A673 (cell line): ENCODE data around the gene MET. TPM values are rescaled to one million over a fixed set of nuclear protein-coding genes. Genes with fewer than 3 reads are reported as not detected.

Experiments used
- BruUV-seq: library from RNA; stranded (reverse); fragments of 400-500 nt; replicated peaks from 2 replicates; lab custom pipeline; 2021; lab: Mats Ljungman, UMichigan
- CTCF ChIA-PET: fragments of 300-600 bp; sonication (Branson Sonifier 250); formaldehyde crosslinking; loops from one replicate; lab custom pipeline; 2022; ENCODE audit warnings: antibody characterized with exemption; lab: Charles Lee
- POLR2A ChIA-PET: fragments of 300-600 bp; sonication (Branson Sonifier 250); formaldehyde crosslinking; loops from one replicate; lab custom pipeline; 2022; ENCODE audit warnings: antibody characterized with exemption; ENCODE audit not compliant: low non-redundant PET; lab: Charles Lee
- DNase-seq: peaks from one replicate; pipeline ENCODE4 v3.0.0-alpha.2; 2015; ENCODE audit warnings: low spot score
- H3K27ac ChIP-seq: fragments of 200-600 bp; sonication (generic); 2 replicates; pipeline ENCODE4 v1.5.1; 2016; ENCODE audit warnings: mixed run types, low read depth, mild to moderate bottlenecking, mixed read lengths, antibody characterized with exemption, low read length; ENCODE audit not compliant: poor library complexity, severe bottlenecking
- H3K27me3 ChIP-seq: fragments of 200-600 bp; sonication (generic); replicated peaks from 2 replicates; pipeline ENCODE4 v1.6.1; 2017; ENCODE audit warnings: mixed run types, low read depth, mild to moderate bottlenecking, mixed read lengths, antibody characterized with exemption, low read length; ENCODE audit not compliant: insufficient read depth, poor library complexity
- H3K36me3 ChIP-seq: fragments of 200-600 bp; sonication (generic); 2 replicates; pipeline ENCODE4 v1.6.1; 2016; ENCODE audit warnings: mixed run types, mild to moderate bottlenecking, mixed read lengths, antibody characterized with exemption, low read length; ENCODE audit not compliant: insufficient read depth, poor library complexity, severe bottlenecking
- H3K4me1 ChIP-seq: fragments of 200-600 bp; sonication (generic); 2 replicates; pipeline ENCODE4 v1.6.1; 2017; ENCODE audit warnings: mixed run types, mild to moderate bottlenecking, mixed read lengths, antibody characterized with exemption, low read length; ENCODE audit not compliant: insufficient read depth, poor library complexity, severe bottlenecking
- H3K4me3 ChIP-seq: fragments of 200-600 bp; sonication (generic); 2 replicates; pipeline ENCODE4 v1.5.1; 2016; ENCODE audit warnings: low read depth, mixed run types, mild to moderate bottlenecking, mixed read lengths, low read length; ENCODE audit not compliant: poor library complexity, severe bottlenecking
- H3K9me3 ChIP-seq: fragments of 200-600 bp; sonication (generic); 2 replicates; pipeline ENCODE4 v1.6.1; 2016; ENCODE audit warnings: mixed run types, low read depth, mild to moderate bottlenecking, mixed read lengths, antibody characterized with exemption, low read length; ENCODE audit not compliant: poor library complexity, severe bottlenecking
- CTCF ChIP-seq: fragments of 300-800, 200-600 bp; sonication (generic); conservative IDR thresholded peaks from 2 replicates; pipeline ENCODE4 v1.5.1; 2017; ENCODE audit warnings: low read depth, mild to moderate bottlenecking, antibody characterized with exemption, low read length, moderate library complexity, mixed read lengths
- EZH2 ChIP-seq: fragments of 200-600 bp; sonication (generic); IDR thresholded peaks from 2 replicates; pipeline ENCODE4 v1.6.1; 2017; ENCODE audit warnings: borderline replicate concordance, low read depth, mild to moderate bottlenecking, mixed read lengths, antibody characterized with exemption, low read length; ENCODE audit not compliant: poor library complexity, severe bottlenecking
- intact Hi-C: fragments of 100-400 bp; cut with micrococcal nuclease; formaldehyde crosslinking; loops from one replicate; pipeline ENCODE4 v1.10.0; 2022; ENCODE audit not compliant: unreplicated experiment
- total RNA-seq: library from RNA; stranded (reverse); gene quantifications from 2 replicates; pipeline ENCODE4 v1.2.3, GENCODE V29; 2021

Gene MET
- total RNA-seq, 1 experiment from 2014 or later = 6.8 TPM

GRCh38 chr7:116738378-116738777 is 66.4 kb downstream of the MET start:
- no peaks in the 10 kb centered on the region for H3K27me3 ChIP-seq
- no peak overlapping the region for H3K27ac ChIP-seq
- TF ChIP-seq EZH2 = no peak
- no peak for TF ChIP-seq CTCF
- ChIA-PET POLR2A (no interaction called here), CTCF (no interaction called here)
- intact Hi-C loops = no loop called here
- no peaks in the 10 kb centered on the region for H3K9me3 ChIP-seq
- no peaks in the 10 kb centered on the region for H3K4me1 ChIP-seq
- no TSS peak for BruUV-seq
- DNase-seq = no peak
- no peak overlapping the region for H3K4me3 ChIP-seq
- H3K36me3 ChIP-seq = no peaks in the 10 kb centered on the region

GRCh38 chr7:116739307-116739706 is 67.3 kb downstream of the MET start:
- DNase-seq = no peak
- H3K4me1 ChIP-seq = no peaks in the 10 kb centered on the region
- ChIA-PET POLR2A (no interaction called here), CTCF (no interaction called here)
- H3K27ac ChIP-seq = no peak overlapping the region
- no peak for TF ChIP-seq EZH2
- TF ChIP-seq CTCF = no peak
- H3K4me3 ChIP-seq = no peak overlapping the region
- H3K27me3 ChIP-seq = no peaks in the 10 kb centered on the region
- BruUV-seq = no TSS peak
- no peaks in the 10 kb centered on the region for H3K36me3 ChIP-seq
- intact Hi-C loops = no loop called here
- H3K9me3 ChIP-seq = no peaks in the 10 kb centered on the region

GRCh38 chr7:116740231-116740630 is 68.2 kb downstream of the MET start:
- intact Hi-C loops = no loop called here
- H3K36me3 ChIP-seq = no peaks in the 10 kb centered on the region
- H3K27me3 ChIP-seq = no peaks in the 10 kb centered on the region
- ChIA-PET POLR2A (no interaction called here), CTCF (no interaction called here)
- H3K4me3 ChIP-seq = no peak overlapping the region
- no peaks in the 10 kb centered on the region for H3K9me3 ChIP-seq
- H3K4me1 ChIP-seq = no peaks in the 10 kb centered on the region
- no peak for TF ChIP-seq EZH2
- no TSS peak for BruUV-seq
- H3K27ac ChIP-seq = no peak overlapping the region
- DNase-seq = no peak

- H3K36me3 ChIP-seq = no peaks in the 10 kb centered on the region
- CTCF ChIA-PET = interaction anchor here (0.7 kb wide), 1 partner anchor 41 kb away, joined by 12 read pairs; no protein-coding TSS in a partner anchor
- no peak overlapping the region for H3K27ac ChIP-seq
- DNase-seq = no peak
- H3K9me3 ChIP-seq = no peaks in the 10 kb centered on the region
- POLR2A ChIA-PET = no interaction called here
- H3K27me3 ChIP-seq = no peaks in the 10 kb centered on the region
- BruUV-seq = no TSS peak
- no peaks in the 10 kb centered on the region for H3K4me1 ChIP-seq
- TF ChIP-seq CTCF = no peak
- no peak for TF ChIP-seq EZH2
- no peak overlapping the region for H3K4me3 ChIP-seq
- intact Hi-C loops = no loop called here
Observed at GRCh38 chr7:116740755-116741462, 68.9 kb downstream of the MET start.
